ENCODE data around the gene HTRA2.
A peak's percentile ranks its signal among the peaks of the same experiment; 100 is the strongest.

HTRA2 gene

GRCh38 chr2:74566076-74566753 is 36.5 kb downstream of the HTRA2 start:
- DNase-seq: no peak

GRCh38 chr2:74566754-74567085 is 37.0 kb downstream of the HTRA2 start:
- no peak for DNase-seq

DNA sequence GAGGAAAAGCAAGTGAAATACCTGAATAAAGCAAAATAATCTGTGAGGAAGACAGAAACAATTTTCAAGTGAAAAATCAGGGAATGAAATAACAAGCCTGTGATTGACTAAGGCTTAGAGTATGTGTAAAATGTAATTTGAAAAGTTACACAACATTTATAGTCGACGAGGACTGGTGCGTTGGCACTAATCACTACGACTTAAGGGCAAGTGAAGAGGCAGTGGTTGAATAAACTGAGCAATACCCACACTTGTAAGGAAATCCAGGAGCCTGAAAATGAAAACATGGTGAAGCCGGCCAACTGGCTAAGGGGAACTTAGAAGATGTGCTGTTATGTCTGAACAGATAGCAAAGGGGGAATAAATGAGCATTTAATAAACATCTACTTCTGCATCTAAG is 38.1 kb downstream of the HTRA2 start:
- DNase-seq: no peak

GRCh38 chr2:74569686-74570085 is 40.0 kb downstream of the HTRA2 start:
- no peak for DNase-seq

GRCh38 chr2:74571058-74571457 is 41.3 kb downstream of the HTRA2 start:
- DNase-seq: peak; percentile 50

GRCh38 chr2:74572178-74572925 is 42.6 kb downstream of the HTRA2 start:
- no peak for DNase-seq

DNA sequence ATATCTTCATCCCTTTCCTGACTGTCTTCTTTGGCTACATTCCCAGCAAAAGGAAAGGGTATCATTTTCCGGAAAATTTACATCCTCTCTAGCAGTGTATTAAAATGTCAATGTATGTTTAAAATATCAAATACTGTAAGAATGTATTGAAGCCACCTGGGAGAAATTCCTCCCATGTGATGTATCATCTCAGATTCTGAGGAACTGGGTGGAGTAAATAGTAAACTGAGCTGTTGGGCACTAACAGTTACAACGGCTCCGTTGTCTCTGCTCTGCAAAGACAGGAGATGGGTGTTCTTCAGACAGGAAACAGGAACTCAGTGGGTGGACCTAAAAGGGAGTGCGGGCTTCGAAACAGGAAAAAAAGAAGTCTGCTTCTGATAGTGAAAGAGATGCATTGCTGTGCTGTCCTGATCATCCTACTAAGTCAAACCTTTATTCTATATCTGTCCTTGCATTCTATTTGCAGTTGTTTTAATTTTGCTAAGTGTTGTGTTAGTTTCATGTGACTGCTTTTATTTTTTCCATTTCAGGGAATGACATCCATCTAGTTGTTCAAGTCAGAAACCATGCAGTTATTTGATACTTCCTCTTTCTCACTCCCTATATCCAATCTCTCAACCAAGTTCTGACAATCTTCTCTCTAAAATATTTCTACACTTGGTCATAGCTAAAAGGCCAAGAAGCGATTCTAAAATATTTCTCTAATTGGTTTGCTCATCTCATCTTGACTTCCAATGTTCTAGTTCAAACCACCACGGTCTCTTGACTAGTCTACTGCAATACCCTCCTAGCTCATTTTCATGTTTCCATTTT is 44.2 kb downstream of the HTRA2 start:
- DNase-seq: peak; percentile 74

DNA sequence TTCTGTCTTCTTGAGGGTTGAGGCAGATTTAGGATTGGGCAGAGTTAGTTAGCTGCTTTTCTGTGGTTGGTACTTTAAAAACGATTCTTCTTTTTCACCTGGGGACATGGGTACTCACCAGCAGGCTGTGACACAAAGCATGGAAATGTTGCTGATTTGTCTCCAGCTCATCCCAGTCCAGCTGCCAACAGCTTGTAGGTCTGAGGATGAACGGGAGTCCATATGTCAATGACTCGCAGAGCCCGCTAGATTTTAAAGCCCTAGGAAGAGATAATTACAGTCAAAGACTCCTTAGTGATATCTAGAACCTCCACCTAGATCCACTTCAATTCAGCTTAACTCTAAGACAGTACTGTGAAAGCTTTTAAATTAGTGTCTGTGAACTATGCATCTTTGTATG is 45.6 kb downstream of the HTRA2 start:
- no peak for DNase-seq

- no peak for DNase-seq
These were observed 46.6 kb downstream of the HTRA2 start for GRCh38 chr2:74576211-74576862.

- no peak for DNase-seq
These were observed 47.1 kb downstream of the HTRA2 start for GRCh38 chr2:74576863-74577229.

DNA sequence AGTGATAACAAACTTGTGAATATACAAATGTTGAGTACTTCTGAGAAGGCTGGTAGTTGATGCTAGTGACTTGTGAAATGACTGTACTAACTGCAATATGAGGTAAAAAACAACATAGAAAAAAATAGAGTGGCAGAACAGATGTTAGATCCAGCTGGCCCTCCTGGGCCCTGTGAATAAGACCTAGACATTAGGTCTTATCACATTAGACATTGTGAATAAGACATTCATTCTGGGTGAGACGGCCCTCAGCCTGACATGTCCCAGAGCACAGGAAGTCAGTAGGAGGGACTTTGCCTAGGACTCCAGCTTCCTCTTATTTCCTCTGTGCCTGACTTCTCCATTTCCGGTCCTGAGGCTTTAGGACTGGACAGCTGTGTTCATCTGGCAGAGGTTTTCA is 47.7 kb downstream of the HTRA2 start:
- DNase-seq: peak; percentile 65

DNA sequence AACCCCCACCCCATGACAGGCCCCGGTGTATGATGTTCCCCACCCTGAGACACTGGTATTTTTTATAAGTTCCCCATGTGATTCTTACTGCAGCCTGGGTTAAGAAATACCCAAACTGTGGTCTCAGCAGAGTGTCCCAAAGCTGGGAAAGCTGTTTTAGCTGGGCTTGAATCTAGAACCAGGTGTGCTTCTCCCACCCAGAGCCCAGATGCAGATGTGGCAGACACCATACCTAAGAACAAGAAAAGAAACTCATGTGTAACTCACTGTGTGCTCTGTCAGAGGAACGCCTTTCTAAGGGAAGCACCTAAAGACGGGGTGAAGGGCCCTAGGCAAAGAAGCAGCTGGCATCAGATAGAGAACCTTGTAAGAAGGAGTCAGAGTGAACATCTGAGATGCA is 48.7 kb downstream of the HTRA2 start:
- DNase-seq: no peak

DNA sequence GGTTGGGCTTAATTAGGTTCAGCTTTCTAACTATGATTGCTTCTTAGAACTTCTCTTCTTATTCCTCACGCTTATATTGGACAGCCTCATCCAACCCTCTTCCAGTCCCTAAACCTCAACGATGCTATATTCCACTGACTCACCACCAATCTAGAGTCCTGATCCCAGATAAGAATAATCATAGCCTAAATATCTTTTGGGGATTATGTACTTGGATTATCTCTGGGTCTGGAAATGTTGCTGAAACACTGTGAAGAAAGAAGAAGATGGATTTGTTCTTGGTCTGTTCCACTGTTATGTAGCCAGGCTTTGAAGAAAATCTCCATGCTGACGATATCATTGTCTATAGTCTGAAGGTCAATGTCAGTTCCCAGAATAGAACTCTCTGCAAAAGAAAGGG is 51.7 kb downstream of the HTRA2 start:
- DNase-seq: no peak

GRCh38 chr2:74582184-74582583 is 52.5 kb downstream of the HTRA2 start:
- DNase-seq: no peak

All from activated CD4-positive, alpha-beta T cell treated with anti-CD3 and anti-CD28 coated beads, Interleukin-2, Interleukin-6, amounts not matched to agents 100 ng/mL and 50 ng/mL, durations not matched to agents 16 hours and 8 hours (primary cell).